ENCODE measurements around the gene PARD3.
A peak's percentile ranks its signal among the peaks of the same experiment; 100 is the strongest.

The PARD3 gene

GRCh38 chr10:34526758-34527730, 288.1 kb downstream of the PARD3 start:
- no peaks in the 10 kb centered on the region for H3K36me3 ChIP-seq
- H3K9me3 ChIP-seq = no peaks in the 10 kb centered on the region
- H3K27me3 ChIP-seq = no peaks in the 10 kb centered on the region
- DNase-seq = no peak
- H3K27ac ChIP-seq = peak overlapping the region; percentile 61 to 67
- H3K4me3 ChIP-seq = no peak overlapping the region
- peaks cover 0 to 27% (median 21%) of the 10 kb centered on the region in 4 donors for H3K4me1 ChIP-seq
- TF ChIP-seq CTCF (IDR thresholded peaks at IDR 0.05) = no peak
- intact Hi-C loops (cut with DNase I; ENCODE audit: low total_unique reads) = no loop called here

DNA sequence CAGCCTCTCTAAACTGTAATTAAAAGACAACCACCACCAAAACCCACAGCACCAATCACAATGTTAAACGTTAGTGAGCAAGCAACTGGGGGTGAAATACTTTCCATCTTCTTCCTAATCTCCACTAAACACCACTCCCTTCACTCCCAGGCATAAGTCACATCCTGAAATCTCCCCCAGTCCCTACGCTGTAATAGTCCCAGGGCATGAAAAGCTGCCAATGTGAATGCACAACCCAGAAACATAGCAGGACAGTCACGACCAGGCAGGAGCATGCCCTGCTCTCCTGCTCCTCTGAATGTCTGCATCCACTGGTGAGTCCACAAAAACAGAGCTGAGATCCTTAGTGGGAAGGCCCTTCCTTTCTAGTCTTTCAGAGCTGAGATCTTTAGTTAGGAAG, 288.9 kb downstream of the PARD3 start:
- TF ChIP-seq CTCF (IDR thresholded peaks at IDR 0.05) = no peak
- no peaks in the 10 kb centered on the region for H3K36me3 ChIP-seq
- no peak for DNase-seq
- H3K27ac ChIP-seq = peak overlapping the region; percentile 61 to 67
- peaks cover 0 to 27% (median 21%) of the 10 kb centered on the region in 4 donors for H3K4me1 ChIP-seq
- no peaks in the 10 kb centered on the region for H3K27me3 ChIP-seq
- H3K4me3 ChIP-seq = no peak overlapping the region
- intact Hi-C loops (cut with DNase I; ENCODE audit: low total_unique reads) = no loop called here
- no peaks in the 10 kb centered on the region for H3K9me3 ChIP-seq

DNA sequence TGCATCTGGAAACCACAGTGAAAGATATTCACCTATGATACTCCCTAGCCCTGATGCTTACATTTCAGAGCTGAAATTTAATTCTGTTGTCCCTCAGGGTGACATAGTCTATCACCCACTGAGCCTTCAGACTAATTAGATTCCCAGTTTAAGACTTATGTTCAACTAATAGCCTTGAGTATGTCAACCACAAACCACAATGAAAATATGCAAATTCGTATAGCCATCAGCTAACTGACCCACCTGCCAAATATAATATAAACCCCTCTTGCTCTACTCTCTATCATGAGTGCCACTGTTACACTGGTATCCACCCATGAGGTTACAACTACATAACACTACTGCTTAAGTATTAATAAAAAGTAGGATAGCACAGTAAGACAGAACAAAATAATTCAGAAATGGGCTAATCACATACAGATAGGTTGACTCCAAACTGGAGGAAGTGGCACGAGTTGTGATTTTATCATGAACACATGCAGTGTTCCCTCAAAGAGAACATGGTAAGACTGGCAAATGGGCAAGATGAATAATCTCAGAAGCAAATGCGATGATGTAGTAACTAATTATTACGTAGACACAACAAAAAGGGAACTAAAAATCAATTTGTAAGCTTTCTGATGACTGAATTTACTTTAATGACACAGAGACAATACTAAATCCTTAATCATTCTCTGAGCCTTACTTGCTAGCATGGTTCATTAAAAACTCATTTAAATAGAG, 290.6 kb downstream of the PARD3 start:
- Histone ChIP-seq H3K4me1 (peaks cover 0 to 27% (median 21%) of the 10 kb centered on the region in 4 donors), H3K27ac (no peak overlapping the region), H3K27me3 (no peaks in the 10 kb centered on the region), H3K36me3 (no peaks in the 10 kb centered on the region), H3K4me3 (no peak overlapping the region), H3K9me3 (no peaks in the 10 kb centered on the region)
- no peak for DNase-seq
- TF ChIP-seq CTCF (IDR thresholded peaks at IDR 0.05) = no peak
- intact Hi-C loops (cut with DNase I; ENCODE audit: low total_unique reads) = no loop called here

GRCh38 chr10:34523017-34523767, 291.9 kb downstream of the PARD3 start:
- no peak for TF ChIP-seq CTCF (IDR thresholded peaks at IDR 0.05)
- no peak overlapping the region for H3K4me3 ChIP-seq

GRCh38 chr10:34522546-34522945, 292.6 kb downstream of the PARD3 start:
- no peak for DNase-seq
- no peak overlapping the region for H3K4me3 ChIP-seq
- no peaks in the 10 kb centered on the region for H3K36me3 ChIP-seq
- H3K4me1 ChIP-seq = peaks cover 0 to 14% (median 12%) of the 10 kb centered on the region in 4 donors
- no peaks in the 10 kb centered on the region for H3K27me3 ChIP-seq
- no peak overlapping the region for H3K27ac ChIP-seq
- no peaks in the 10 kb centered on the region for H3K9me3 ChIP-seq
- intact Hi-C loops (cut with DNase I; ENCODE audit: low total_unique reads) = no loop called here
- TF ChIP-seq CTCF (IDR thresholded peaks at IDR 0.05) = no peak

More at GRCh38 chr10:34523017-34523767, 291.9 kb downstream of the PARD3 start:
- H3K4me1 ChIP-seq = peaks cover 0 to 20% (median 16%) of the 10 kb centered on the region in 4 donors
- no peaks in the 10 kb centered on the region for H3K27me3 ChIP-seq
- H3K36me3 ChIP-seq = no peaks in the 10 kb centered on the region
- DNase-seq = no peak
- H3K27ac ChIP-seq = no peak overlapping the region
- H3K9me3 ChIP-seq = no peaks in the 10 kb centered on the region
- intact Hi-C loops (cut with DNase I; ENCODE audit: low total_unique reads) = no loop called here
